ENCODE measurements around the gene WASL.
"Not testable (repeated sequence)": the region's sequence is repeated elsewhere in the genome, so short reads cannot be mapped to it uniquely, and the experiment has no call there.

The WASL gene

DNA sequence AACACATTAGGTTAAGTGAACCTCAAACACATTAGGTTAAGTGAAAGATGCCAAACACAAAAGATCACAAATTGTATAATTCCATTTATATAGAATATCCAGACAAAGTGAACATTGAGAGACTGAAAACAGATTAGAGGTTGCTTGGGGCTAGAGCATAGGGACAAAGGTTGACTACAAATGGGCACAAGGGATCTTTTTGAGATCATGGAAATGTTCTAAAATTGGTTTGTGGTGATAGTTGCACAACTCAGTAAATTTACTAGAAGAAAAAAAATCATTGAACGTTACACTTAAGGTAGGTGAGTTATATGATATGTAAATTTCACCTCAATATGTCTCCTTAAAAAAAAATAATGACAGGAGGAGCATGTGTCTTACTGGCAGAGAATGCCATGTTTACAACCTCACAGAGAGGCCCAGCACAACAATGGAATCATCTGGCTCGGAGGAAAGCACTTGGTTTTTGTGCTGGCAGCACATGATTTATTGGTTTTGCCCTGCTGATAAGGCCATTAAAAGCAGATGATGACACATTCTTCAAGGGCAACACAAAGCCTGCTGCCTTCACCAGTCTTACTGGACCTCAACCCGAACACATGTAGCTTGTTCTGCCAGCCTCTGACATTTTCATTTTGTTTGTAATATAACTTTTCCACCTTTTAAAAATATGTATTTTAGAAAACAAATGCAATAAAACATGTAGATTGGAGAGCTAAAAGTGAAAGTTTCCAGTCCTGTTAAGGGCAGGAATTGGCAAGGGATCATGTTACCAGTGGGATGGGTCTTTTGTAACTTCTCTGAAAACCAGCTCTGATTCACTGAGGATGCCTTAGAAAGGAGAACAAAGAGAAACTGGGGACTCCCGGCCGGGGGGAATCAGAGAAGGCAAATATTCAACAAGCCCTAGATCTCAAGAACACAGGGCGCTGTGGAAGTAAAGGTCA is 105.0 kb downstream of the WASL start:
- Histone ChIP-seq H3K27ac (ENCODE audit: low read depth, low read length) (peak overlapping the region; percentile 92), H3K36me3 (ENCODE audit: control insufficient read depth, insufficient read depth, low read length) (no peaks in the 10 kb centered on the region), H3K4me1 (ENCODE audit: control insufficient read depth, insufficient read depth, low read length) (peaks cover 37% of the 10 kb centered on the region), H3K27me3 (ENCODE audit: control insufficient read depth, insufficient read depth, low read length) (no peaks in the 10 kb centered on the region), H3K4me3 (ENCODE audit: low read depth, low read length) (peak overlapping the region; percentile 27; the same call in 1 of the 2 replicates), H3K9me3 (ENCODE audit: control insufficient read depth, insufficient read depth, low read length) (no peaks in the 10 kb centered on the region), H3K9ac (ENCODE audit: low read depth, low read length) (peak overlapping the region; percentile 55)

DNA sequence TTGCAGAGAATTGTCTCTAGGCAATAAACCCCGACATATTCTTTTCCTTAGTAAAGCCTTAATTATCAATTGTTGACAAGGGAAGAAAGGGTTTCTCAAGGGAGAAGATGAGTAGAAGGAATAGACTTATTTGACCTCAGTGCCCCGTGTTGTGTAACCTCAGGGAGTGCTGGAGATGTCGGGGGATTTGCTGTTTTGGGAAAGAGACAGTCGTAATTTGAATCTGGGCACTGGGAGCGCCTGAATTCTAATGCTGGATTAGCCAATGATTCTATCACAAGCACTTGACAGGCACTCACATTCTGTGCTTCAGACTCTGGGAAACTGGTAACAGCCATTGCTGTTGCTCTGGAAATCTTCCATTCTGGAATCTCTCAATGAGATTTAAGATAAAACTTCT is 106.9 kb downstream of the WASL start:
- no peaks in the 10 kb centered on the region for H3K36me3 ChIP-seq (ENCODE audit: control insufficient read depth, insufficient read depth, low read length)
- H3K4me3 ChIP-seq (ENCODE audit: low read depth, low read length): no peak overlapping the region
- no peak overlapping the region for H3K27ac ChIP-seq (ENCODE audit: low read depth, low read length)
- H3K27me3 ChIP-seq (ENCODE audit: control insufficient read depth, insufficient read depth, low read length): no peaks in the 10 kb centered on the region
- no peaks in the 10 kb centered on the region for H3K9me3 ChIP-seq (ENCODE audit: control insufficient read depth, insufficient read depth, low read length)
- no peak overlapping the region for H3K9ac ChIP-seq (ENCODE audit: low read depth, low read length)
- peaks cover 35% of the 10 kb centered on the region for H3K4me1 ChIP-seq (ENCODE audit: control insufficient read depth, insufficient read depth, low read length)

- Histone ChIP-seq H3K36me3 (ENCODE audit: control insufficient read depth, insufficient read depth, low read length) (no peaks in the 10 kb centered on the region), H3K4me1 (ENCODE audit: control insufficient read depth, insufficient read depth, low read length) (peaks cover 28% of the 10 kb centered on the region), H3K27me3 (ENCODE audit: control insufficient read depth, insufficient read depth, low read length) (no peaks in the 10 kb centered on the region), H3K9me3 (ENCODE audit: control insufficient read depth, insufficient read depth, low read length) (no peaks in the 10 kb centered on the region), H3K27ac (ENCODE audit: low read depth, low read length) (no peak overlapping the region), H3K9ac (ENCODE audit: low read depth, low read length) (no peak overlapping the region), H3K4me3 (ENCODE audit: low read depth, low read length) (no peak overlapping the region)
These were observed 108.2 kb downstream of the WASL start for GRCh38 chr7:123640583-123640982.

- peaks cover 20% of the 10 kb centered on the region for H3K4me1 ChIP-seq (ENCODE audit: control insufficient read depth, insufficient read depth, low read length)
These were observed 109.2 kb downstream of the WASL start for GRCh38 chr7:123639631-123640030.

GRCh38 chr7:123637878-123638277 is 110.9 kb downstream of the WASL start:
- Histone ChIP-seq H3K27me3 (ENCODE audit: control insufficient read depth, insufficient read depth, low read length) (no peaks in the 10 kb centered on the region), H3K9ac (ENCODE audit: low read depth, low read length) (no peak overlapping the region), H3K36me3 (ENCODE audit: control insufficient read depth, insufficient read depth, low read length) (no peaks in the 10 kb centered on the region), H3K4me1 (ENCODE audit: control insufficient read depth, insufficient read depth, low read length) (peaks cover 5% of the 10 kb centered on the region; the same call in 1 of the 2 replicates), H3K27ac (ENCODE audit: low read depth, low read length) (no peak overlapping the region), H3K4me3 (ENCODE audit: low read depth, low read length) (no peak overlapping the region), H3K9me3 (ENCODE audit: control insufficient read depth, insufficient read depth, low read length) (no peaks in the 10 kb centered on the region)

More at GRCh38 chr7:123639631-123640030, 109.2 kb downstream of the WASL start:
- Histone ChIP-seq H3K4me3 (ENCODE audit: low read depth, low read length) (no peak overlapping the region), H3K9me3 (ENCODE audit: control insufficient read depth, insufficient read depth, low read length) (no peaks in the 10 kb centered on the region), H3K36me3 (ENCODE audit: control insufficient read depth, insufficient read depth, low read length) (no peaks in the 10 kb centered on the region), H3K27me3 (ENCODE audit: control insufficient read depth, insufficient read depth, low read length) (no peaks in the 10 kb centered on the region), H3K9ac (ENCODE audit: low read depth, low read length) (no peak overlapping the region), H3K27ac (ENCODE audit: low read depth, low read length) (no peak overlapping the region)

DNA sequence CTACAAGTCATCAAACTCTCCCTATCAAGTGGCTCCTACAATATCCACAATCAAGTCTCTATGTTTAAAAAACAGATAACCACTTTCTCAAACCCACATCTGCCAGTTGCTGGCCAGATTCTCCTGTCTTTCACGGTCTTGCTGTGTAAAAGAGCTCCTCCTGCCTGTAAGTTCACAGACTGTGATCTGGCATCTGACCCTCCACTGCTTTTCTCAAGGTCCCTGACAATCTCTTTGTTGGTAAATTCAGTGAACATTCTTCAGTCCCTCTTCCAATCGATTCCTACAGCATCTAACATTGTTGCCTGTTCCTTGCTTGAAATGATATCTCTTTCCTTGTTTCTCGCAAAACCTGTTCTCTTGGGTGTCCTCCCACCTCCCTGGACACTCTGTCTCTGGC is 111.6 kb downstream of the WASL start:
- H3K9ac ChIP-seq (ENCODE audit: low read depth, low read length): no peak overlapping the region
- H3K27ac ChIP-seq (ENCODE audit: low read depth, low read length): no peak overlapping the region
- H3K9me3 ChIP-seq (ENCODE audit: control insufficient read depth, insufficient read depth, low read length): no peaks in the 10 kb centered on the region
- no peak overlapping the region for H3K4me3 ChIP-seq (ENCODE audit: low read depth, low read length)
- peaks cover 5% of the 10 kb centered on the region; the same call in 1 of the 2 replicates for H3K4me1 ChIP-seq (ENCODE audit: control insufficient read depth, insufficient read depth, low read length)
- no peaks in the 10 kb centered on the region for H3K27me3 ChIP-seq (ENCODE audit: control insufficient read depth, insufficient read depth, low read length)
- H3K36me3 ChIP-seq (ENCODE audit: control insufficient read depth, insufficient read depth, low read length): no peaks in the 10 kb centered on the region

DNA sequence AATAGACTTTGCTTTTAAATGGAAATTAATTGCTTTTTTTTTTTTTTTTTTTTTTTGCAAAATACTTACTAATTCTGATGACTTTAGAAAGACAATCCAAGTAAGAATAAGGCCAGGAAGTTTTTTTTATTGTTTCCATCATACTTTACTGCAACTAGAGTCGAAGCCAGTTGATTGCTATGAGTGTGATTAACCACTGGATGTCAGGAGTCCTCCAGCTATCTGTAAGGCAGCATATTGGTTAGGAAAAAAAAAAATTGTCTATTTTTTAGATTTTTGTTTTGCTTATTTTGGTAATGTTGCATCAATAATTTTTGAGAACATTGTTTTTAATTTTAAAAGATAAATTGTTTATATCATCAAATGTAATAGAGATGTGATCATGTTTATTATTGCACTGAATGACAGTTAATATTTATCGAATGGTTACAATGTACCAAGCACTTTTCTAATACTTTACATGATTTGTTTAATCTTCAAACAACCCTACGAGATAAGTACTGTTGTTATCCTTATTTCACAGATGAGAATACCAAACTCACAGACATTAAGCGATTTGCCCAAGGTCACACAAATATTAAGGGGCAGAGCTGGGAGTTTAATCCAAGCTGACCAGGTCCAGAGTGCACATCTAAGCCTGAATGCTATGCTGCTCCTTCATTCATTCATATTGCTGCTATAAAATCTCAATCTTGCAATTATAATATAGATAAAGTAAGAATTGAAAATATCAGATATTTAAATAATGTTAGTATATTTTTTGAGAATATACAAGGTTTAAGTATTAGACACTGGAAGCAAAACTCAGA is 113.0 kb downstream of the WASL start:
- Histone ChIP-seq H3K9ac (ENCODE audit: low read depth, low read length) (no peak overlapping the region), H3K4me3 (ENCODE audit: low read depth, low read length) (no peak overlapping the region), H3K9me3 (ENCODE audit: control insufficient read depth, insufficient read depth, low read length) (no peaks in the 10 kb centered on the region), H3K36me3 (ENCODE audit: control insufficient read depth, insufficient read depth, low read length) (no peaks in the 10 kb centered on the region), H3K27me3 (ENCODE audit: control insufficient read depth, insufficient read depth, low read length) (no peaks in the 10 kb centered on the region), H3K27ac (ENCODE audit: low read depth, low read length) (no peak overlapping the region), H3K4me1 (ENCODE audit: control insufficient read depth, insufficient read depth, low read length) (peaks cover 5% of the 10 kb centered on the region; the same call in 1 of the 2 replicates)

- H3K27ac ChIP-seq (ENCODE audit: low read depth, low read length); H3K4me3 ChIP-seq (ENCODE audit: low read depth, low read length); H3K36me3 ChIP-seq (ENCODE audit: control insufficient read depth, insufficient read depth, low read length); H3K9me3 ChIP-seq (ENCODE audit: control insufficient read depth, insufficient read depth, low read length); H3K27me3 ChIP-seq (ENCODE audit: control insufficient read depth, insufficient read depth, low read length); H3K9ac ChIP-seq (ENCODE audit: low read depth, low read length); H3K4me1 ChIP-seq (ENCODE audit: control insufficient read depth, insufficient read depth, low read length): not testable (repeated sequence)
These were observed 114.7 kb downstream of the WASL start for GRCh38 chr7:123634011-123634573.

DNA sequence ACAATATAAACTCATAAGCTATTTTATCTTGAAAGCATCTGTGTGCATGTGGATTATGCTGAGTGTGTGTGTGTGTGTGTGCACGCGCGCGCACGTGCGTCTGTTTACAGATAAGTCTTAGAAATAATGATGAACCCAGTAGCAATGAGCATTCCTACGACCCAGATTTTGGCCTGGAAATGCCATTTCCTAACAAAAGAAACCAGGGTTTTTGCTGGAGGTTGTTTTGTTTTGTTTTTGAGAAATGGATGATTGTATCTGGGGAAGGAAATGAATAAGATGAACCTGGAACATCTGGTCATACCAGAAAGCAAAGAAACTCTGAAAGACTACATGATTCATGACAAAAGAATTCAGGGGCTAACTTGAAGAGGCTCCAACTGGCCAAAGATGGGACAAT is 115.2 kb downstream of the WASL start:
- H3K4me3 ChIP-seq (ENCODE audit: low read depth, low read length): no peak overlapping the region
- H3K36me3 ChIP-seq (ENCODE audit: control insufficient read depth, insufficient read depth, low read length): no peaks in the 10 kb centered on the region
- no peak overlapping the region for H3K27ac ChIP-seq (ENCODE audit: low read depth, low read length)
- no peak overlapping the region for H3K9ac ChIP-seq (ENCODE audit: low read depth, low read length)
- peaks cover 9% of the 10 kb centered on the region; the same call in 1 of the 2 replicates for H3K4me1 ChIP-seq (ENCODE audit: control insufficient read depth, insufficient read depth, low read length)
- H3K9me3 ChIP-seq (ENCODE audit: control insufficient read depth, insufficient read depth, low read length): no peaks in the 10 kb centered on the region
- no peaks in the 10 kb centered on the region for H3K27me3 ChIP-seq (ENCODE audit: control insufficient read depth, insufficient read depth, low read length)

GRCh38 chr7:123632808-123633207 is 116.0 kb downstream of the WASL start:
- Histone ChIP-seq H3K4me3 (ENCODE audit: low read depth, low read length) (no peak overlapping the region), H3K9me3 (ENCODE audit: control insufficient read depth, insufficient read depth, low read length) (no peaks in the 10 kb centered on the region), H3K27ac (ENCODE audit: low read depth, low read length) (no peak overlapping the region), H3K27me3 (ENCODE audit: control insufficient read depth, insufficient read depth, low read length) (no peaks in the 10 kb centered on the region), H3K36me3 (ENCODE audit: control insufficient read depth, insufficient read depth, low read length) (no peaks in the 10 kb centered on the region), H3K9ac (ENCODE audit: low read depth, low read length) (no peak overlapping the region), H3K4me1 (ENCODE audit: control insufficient read depth, insufficient read depth, low read length) (peaks cover 9% of the 10 kb centered on the region; the same call in 1 of the 2 replicates)

Measured in HUES48 (cell line).